Measurements from ENCODE around the gene PKN1. TPM values are rescaled to one million over a fixed set of nuclear protein-coding genes. Genes with fewer than 3 reads are reported as not detected.

Gene PKN1
- total and polyA plus RNA-seq, 9 of the 15 experiments (the other 6 are each of a cell fraction or from before 2014, with no cell fraction given) = 0.30 to 228 (median 77.5) TPM

GRCh38 chr19:14505488-14506239 lies 72.6 kb downstream of the PKN1 start (continued):
- no peak for TF ChIP-seq CREB3L1 (IDR thresholded peaks at IDR 0.05; ENCODE audit: borderline replicate concordance, low read depth)
- TF ChIP-seq CC2D1A (IDR thresholded peaks at IDR 0.05) = 0 out of 2 replicates have a peak, but pooled peaks have one; percentile 40
- no peak for TF ChIP-seq ZNF347 (CRISPR knock-in tag; IDR thresholded peaks at IDR 0.05; ENCODE audit: low read depth)
- TF ChIP-seq DNMT1 (IDR thresholded peaks at IDR 0.05) = no peak
- no peak for TF ChIP-seq TAF15 (IDR thresholded peaks at IDR 0.05; ENCODE audit: low read depth, low read length)
- TF ChIP-seq KAT2B (IDR thresholded peaks at IDR 0.05; ENCODE audit: low read depth, low read length) = no peak
- no peak for TF ChIP-seq GABPA (tag; conservative IDR thresholded peaks at IDR 0.05; ENCODE audit: low read depth)
- no peak for TF ChIP-seq AFF1 (IDR thresholded peaks at IDR 0.05; ENCODE audit: low read depth in 1 of 2, partially characterized antibody in 2 of 2)
- no peak for TF ChIP-seq GATA2 (CRISPR knock-in tag; IDR thresholded peaks at IDR 0.05)
- no peak for TF ChIP-seq BHLHE40 (IDR thresholded peaks at IDR 0.05; ENCODE audit: low read length)
- TF ChIP-seq NONO (IDR thresholded peaks at IDR 0.05; ENCODE audit: low read depth in 2 of 2, low read length in 1 of 2) = no peak
- no peak for TF ChIP-seq ZNF766 (CRISPR knock-in tag; conservative IDR thresholded peaks at IDR 0.05)
- TF ChIP-seq CGGBP1 (CRISPR knock-in tag; IDR thresholded peaks at IDR 0.05) = no peak
- TF ChIP-seq SNRNP70 (optimal IDR thresholded peaks at IDR 0.05; ENCODE audit: low read depth, low read length) = no peak
- peak; percentile 35; the same call in 1 of the 2 replicates for TF ChIP-seq SMC3 (conservative IDR thresholded peaks at IDR 0.05; ENCODE audit: insufficient read depth, low read depth, low read length)
- TF ChIP-seq TAF1 (IDR thresholded peaks at IDR 0.05; ENCODE audit: control insufficient read depth, extremely low read depth, insufficient read depth, low read length, severe bottlenecking) = no peak
- TF ChIP-seq KLF6 (CRISPR knock-in tag; IDR thresholded peaks at IDR 0.05; ENCODE audit: borderline replicate concordance) = no peak
- no peak for TF ChIP-seq HNRNPK (IDR thresholded peaks at IDR 0.05; ENCODE audit: low read depth, low read length, poor library complexity, severe bottlenecking)
